HG03558 (cell line): ENCODE results near the gene BPIFB1.

ENCODE experiments used
- ATAC-seq: cut with Tn5 transposase; IDR thresholded peaks from one replicate; pipeline ENCODE4 v1.9.1; 2021; ENCODE audit warnings: moderate number of reproducible peaks; ENCODE audit not compliant: unreplicated experiment; ENCODE audit errors: extremely low read depth

BPIFB1 gene

DNA sequence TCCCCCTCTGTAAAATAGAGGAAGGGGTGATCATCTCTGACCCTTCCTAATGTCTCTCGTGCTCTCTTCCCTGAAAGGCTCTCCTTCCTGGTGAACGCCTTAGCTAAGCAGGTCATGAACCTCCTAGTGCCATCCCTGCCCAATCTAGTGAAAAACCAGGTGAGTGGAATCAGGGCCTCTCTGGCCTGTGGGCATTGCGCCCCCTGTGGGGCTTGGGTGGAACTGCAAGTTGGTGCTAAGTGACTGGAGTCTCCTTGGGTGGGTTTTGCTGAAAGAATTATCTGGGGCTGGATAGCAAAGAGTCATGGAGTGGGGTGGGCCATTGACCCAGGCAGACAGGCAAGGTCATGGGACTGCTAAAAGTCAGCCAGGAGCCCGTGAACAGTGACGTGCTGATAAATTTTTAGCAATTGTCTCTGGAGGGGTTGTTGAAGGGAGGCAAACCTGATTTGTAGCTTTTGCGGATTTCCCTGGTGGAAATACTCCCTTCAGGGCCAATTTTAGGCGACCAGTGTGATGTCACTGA is 8.9 kb downstream of the BPIFB1 start:
- ATAC-seq: no peak

DNA sequence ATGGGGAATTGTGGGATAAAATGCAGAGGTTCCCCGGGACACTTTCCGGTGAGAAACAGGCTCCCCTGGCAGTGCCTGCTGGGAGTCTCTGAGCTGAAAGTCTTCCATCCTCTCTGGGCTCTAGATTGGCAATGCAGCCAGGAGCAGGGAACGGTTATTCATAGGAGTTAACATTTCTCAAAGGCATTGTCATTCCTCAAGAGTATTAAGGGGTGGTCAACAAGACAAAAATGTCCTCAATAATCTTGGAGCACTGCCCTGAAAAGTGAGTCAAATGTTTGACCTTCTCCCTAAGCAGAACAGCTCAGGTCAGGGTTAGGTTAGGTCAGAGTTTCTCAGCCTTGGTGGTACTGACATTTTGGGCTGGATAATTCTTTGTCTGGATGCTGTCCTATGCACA is 13.2 kb downstream of the BPIFB1 start:
- no peak for ATAC-seq

DNA sequence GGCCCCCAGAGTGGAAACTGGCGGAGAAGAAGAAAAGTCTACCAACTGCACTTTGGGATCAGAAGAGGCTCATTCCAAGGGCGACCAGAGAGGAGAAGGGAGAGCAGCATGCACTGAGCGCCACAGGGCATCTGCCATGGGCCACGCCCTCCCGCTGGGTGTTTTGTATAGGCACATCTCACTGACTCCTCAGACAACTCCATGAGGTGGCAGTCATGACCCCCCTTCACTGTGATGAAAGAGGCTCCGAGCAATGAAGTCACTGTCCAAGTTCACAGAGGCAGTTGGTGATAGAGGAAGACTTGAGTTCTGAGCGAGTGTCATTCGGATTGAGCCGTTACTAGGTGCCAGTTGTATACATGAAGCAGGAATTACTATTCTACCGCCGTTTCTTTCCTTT is 15.4 kb downstream of the BPIFB1 start:
- no peak for ATAC-seq

GRCh38 chr20:33299111-33299603 is 16.1 kb downstream of the BPIFB1 start:
- no peak for ATAC-seq

- no peak for ATAC-seq
Observed at GRCh38 chr20:33301192-33301930, 18.3 kb downstream of the BPIFB1 start.

GRCh38 chr20:33303595-33303994 is 20.6 kb downstream of the BPIFB1 start:
- ATAC-seq: no peak

DNA sequence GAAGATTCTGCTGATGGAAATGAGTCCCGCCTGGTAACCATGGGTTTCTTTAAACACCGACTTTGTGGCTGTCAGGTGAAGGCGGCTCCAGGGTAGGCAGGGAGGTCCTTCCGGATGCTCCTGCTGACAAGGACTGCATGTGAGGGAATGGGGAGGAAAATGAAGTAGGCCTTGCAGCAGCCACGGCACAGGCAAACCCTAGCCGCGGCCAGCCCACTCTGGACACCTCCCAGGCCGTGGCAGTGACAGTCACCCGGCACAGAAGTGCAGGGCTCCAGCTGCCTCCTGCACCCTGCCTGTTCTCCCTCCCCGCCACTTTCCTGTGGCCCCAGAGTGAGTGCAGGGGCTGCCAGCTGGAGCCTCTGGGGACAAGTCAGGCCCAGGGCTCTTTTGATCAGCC is 21.0 kb downstream of the BPIFB1 start:
- ATAC-seq: no peak

- no peak for ATAC-seq
Observed at GRCh38 chr20:33305589-33306057, 22.6 kb downstream of the BPIFB1 start.

DNA sequence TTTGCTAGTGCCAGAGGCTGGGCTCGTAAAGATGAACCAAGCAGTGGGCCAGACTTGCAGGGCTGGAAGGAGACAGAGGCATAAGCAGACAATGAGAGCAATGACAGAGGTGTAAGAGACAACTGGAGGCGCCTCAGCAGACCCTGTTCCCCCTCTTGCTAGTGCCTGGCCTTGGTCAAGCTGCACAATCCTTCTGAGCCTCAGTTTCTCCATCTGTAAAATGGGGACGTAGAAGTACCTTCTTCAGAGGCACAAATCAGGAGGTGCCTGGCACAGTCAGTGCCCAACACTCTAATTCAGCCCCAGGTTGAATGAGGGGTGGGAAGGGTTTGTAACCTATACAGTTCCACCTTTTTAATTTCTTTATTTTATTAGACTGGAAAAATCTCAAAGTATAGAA is 23.2 kb downstream of the BPIFB1 start:
- ATAC-seq: no peak

- no peak for ATAC-seq
Observed at GRCh38 chr20:33306807-33307206, 23.8 kb downstream of the BPIFB1 start.

GRCh38 chr20:33308668-33309067 is 25.7 kb downstream of the BPIFB1 start:
- ATAC-seq: no peak

DNA sequence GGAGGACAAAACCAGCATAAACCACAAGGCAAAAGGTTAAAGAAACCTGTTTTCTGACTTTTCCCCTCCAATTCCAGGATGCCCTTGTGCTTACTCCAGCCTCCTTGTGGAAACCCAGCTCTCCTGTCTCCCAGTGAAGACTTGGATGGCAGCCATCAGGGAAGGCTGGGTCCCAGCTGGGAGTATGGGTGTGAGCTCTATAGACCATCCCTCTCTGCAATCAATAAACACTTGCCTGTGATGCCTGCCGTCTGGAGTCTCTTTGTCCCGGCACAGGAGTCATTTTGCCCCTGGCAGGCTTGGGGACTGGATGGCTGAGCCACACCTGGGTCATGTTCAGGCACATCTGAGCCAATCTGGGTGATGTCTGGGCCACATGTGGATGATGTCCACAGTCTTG is 26.6 kb downstream of the BPIFB1 start:
- no peak for ATAC-seq

GRCh38 chr20:33310327-33310899 is 27.4 kb downstream of the BPIFB1 start:
- no peak for ATAC-seq

DNA sequence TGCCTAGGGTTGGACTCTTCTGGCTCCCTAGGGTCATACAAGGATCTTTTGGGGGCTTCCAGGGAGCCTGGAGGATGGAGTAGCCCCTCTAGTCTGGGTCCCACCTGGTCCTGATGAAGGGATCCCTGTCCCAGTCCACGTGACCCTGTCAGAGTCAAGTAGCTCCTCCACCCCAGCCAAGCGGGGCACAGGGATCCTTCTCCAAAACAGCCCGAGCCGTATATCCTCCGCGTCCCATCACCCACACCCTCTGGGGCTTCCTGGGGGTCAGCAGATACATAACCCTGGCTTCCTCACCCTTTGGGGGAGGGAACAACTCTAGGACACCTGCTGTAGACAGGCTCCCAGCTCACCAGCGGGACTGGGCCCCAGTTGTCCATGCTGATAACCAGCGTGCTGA is 28.0 kb downstream of the BPIFB1 start:
- ATAC-seq: no peak

DNA sequence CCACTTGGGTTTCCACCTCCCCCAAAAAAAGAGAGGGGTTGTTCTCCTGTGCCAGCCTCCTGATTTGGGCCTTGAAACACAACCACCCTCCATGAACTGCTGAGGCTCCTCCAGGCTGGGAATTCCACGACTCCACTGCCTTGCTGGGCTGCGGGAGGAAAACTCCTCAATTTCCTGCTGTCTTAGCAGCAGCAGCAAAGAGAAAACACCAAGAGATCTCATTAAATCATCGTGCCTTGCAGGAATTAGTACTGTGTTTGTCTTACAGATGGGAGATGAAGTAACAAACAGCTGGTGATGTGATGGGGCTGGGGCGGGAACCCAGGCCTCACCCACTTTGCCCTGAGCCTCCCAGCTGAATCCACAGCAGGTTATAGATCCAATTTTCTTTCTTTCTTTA is 29.0 kb downstream of the BPIFB1 start:
- no peak for ATAC-seq

DNA sequence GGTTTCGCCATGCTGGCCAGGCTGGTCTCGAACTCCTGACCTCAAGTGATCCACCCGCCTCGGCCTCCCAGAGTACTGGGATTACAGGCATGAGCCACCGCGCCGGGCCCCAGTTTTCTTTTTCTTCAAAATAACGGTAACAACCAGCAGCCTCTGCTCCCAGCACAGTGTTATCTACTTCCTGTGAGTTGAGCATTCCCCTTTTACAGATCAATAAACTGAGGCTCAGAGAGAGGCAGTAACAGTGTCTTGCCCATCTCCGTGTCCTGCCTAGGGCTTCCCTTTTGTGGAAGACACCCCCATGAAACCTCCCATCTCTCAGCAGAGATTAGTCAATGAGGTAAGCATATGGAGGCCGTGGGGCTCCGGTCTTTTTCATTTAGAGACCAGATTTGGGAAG is 29.6 kb downstream of the BPIFB1 start:
- ATAC-seq: no peak

- no peak for ATAC-seq
Observed at GRCh38 chr20:33313686-33314314, 30.8 kb downstream of the BPIFB1 start.

GRCh38 chr20:33316343-33316742 is 33.3 kb downstream of the BPIFB1 start:
- ATAC-seq: no peak

GRCh38 chr20:33316958-33317357 is 33.9 kb downstream of the BPIFB1 start:
- ATAC-seq: no peak

DNA sequence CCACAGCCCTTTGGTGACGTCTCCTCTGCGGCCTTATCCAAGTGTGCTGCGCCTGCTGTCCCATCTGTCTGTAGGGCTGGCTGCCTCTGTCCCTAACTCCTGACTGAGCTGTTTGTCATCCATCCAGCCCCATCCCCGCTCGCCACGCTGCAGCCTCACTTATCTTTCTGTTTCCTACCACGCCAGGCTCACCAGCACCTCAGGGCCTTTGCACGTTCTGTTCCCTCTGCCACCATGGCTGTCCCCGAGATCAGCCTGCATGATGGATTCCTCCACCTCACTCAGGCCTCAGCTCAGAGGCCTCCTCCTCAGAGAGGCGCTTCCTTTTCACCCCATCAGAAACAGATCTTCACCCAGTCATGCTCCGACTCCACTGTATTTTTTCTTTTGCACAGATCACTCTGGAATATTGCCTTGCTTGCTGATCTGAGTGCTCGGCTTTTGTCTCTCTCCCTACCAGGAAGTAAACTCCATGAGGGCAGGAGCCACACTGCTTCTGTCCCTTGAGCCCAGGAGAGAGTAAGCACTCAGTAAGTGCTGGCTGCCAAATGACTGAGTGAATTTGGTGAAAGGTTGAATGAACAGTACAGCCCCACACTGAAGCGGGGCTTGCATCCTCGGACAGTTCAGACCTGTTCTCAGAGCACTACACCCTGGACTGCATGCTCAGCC is 34.5 kb downstream of the BPIFB1 start:
- no peak for ATAC-seq

DNA sequence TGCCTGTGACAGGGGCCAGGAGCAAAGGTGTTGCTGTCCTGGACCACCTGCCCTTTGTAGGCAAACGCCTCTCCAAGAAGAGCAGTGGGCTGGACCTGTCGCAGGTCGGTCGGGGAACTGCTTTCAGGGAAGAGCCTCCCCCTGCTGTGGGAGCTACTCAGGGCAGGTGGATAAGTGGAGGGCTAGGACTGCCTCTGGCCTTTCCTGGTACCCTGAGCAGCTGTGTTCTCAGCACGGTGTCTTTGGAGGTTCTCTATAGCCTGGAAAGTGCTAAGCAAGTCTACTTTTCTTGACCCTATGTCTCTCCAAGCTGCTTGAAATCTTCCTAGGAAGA is 35.0 kb downstream of the BPIFB1 start:
- ATAC-seq: no peak
